HL-60 (cell line): ENCODE measurements around the gene UBE2V1.
"Not testable (repeated sequence)": the region's sequence is repeated elsewhere in the genome, so short reads cannot be mapped to it uniquely, and the experiment has no call there.

Experiments
- DNase-seq, 2 experiments: peaks; one replicate each; pipeline ENCODE4 v3.0.0-alpha.2; 2010 to 2020; ENCODE audit warnings: low read depth in 1 of 2, low spot score in 1 of 2
- H3K27ac ChIP-seq: fragments of 250-450 bp; sonication (Bioruptor Pico); replicated peaks from 2 replicates; pipeline ENCODE4 v1.5.1; 2020; ENCODE audit warnings: mild to moderate bottlenecking, moderate library complexity
- H3K27me3 ChIP-seq: fragments of 250-450 bp; sonication (Bioruptor Pico); 2 replicates; pipeline ENCODE4 v1.5.1; 2021; ENCODE audit warnings: mild to moderate bottlenecking, moderate library complexity; ENCODE audit not compliant: insufficient read depth, poor library complexity, severe bottlenecking
- H3K4me3 ChIP-seq: replicated peaks from 2 replicates; pipeline ENCODE4 v1.5.1; 2011; ENCODE audit warnings: mild to moderate bottlenecking, control low read depth, low read length; ENCODE audit not compliant: insufficient read depth
- GABPA ChIP-seq: IDR thresholded peaks from 2 replicates; pipeline ENCODE4 v1.6.1; 2012; ENCODE audit warnings: low read depth
- POLR2AphosphoS5 ChIP-seq: IDR thresholded peaks from 2 replicates; pipeline ENCODE4 v1.6.1; 2012; ENCODE audit warnings: low read depth
- SPI1 ChIP-seq: IDR thresholded peaks from 2 replicates; pipeline ENCODE4 v1.6.1; 2012; ENCODE audit warnings: low read depth, mild to moderate bottlenecking, borderline replicate concordance
- long read RNA-seq: library from polyadenylated mRNA; unstranded; transcript quantifications from one replicate; pipeline ENCODE4 v2.0.0, GENCODE V29; 2020
- TF ChIP-seq, protein P1 (sequence below): IDR thresholded peaks from one replicate; pipeline ENCODE4 v1.5.1; 2011; ENCODE audit warnings: low read length, control low read depth, inconsistent platforms; ENCODE audit not compliant: insufficient read depth
- TF ChIP-seq, protein P2 (sequence below): IDR thresholded peaks from 2 replicates; pipeline ENCODE4 v1.6.1; 2012; ENCODE audit warnings: low read depth; ENCODE audit not compliant: insufficient replicate concordance

The UBE2V1 gene
- long read RNA-seq, transcript UBE2V1-202 (3 exons, 1,973 nt), result minor isoform, 5 of 1,000 reads
- long read RNA-seq, transcript UBE2V1-203 (4 exons, 2,133 nt), result major isoform, 917 of 1,000 reads
- long read RNA-seq, transcript UBE2V1-205 (3 exons, 1,983 nt), result minor isoform, 17 of 1,000 reads
- long read RNA-seq, transcript UBE2V1-206 (3 exons, 2,387 nt), result minor isoform, 5 of 1,000 reads
- long read RNA-seq, partial matches to known transcripts, result 22 of 1,000 reads
- long read RNA-seq, other reads (novel, unspliced or antisense), result 26 of 1,000 reads

DNA sequence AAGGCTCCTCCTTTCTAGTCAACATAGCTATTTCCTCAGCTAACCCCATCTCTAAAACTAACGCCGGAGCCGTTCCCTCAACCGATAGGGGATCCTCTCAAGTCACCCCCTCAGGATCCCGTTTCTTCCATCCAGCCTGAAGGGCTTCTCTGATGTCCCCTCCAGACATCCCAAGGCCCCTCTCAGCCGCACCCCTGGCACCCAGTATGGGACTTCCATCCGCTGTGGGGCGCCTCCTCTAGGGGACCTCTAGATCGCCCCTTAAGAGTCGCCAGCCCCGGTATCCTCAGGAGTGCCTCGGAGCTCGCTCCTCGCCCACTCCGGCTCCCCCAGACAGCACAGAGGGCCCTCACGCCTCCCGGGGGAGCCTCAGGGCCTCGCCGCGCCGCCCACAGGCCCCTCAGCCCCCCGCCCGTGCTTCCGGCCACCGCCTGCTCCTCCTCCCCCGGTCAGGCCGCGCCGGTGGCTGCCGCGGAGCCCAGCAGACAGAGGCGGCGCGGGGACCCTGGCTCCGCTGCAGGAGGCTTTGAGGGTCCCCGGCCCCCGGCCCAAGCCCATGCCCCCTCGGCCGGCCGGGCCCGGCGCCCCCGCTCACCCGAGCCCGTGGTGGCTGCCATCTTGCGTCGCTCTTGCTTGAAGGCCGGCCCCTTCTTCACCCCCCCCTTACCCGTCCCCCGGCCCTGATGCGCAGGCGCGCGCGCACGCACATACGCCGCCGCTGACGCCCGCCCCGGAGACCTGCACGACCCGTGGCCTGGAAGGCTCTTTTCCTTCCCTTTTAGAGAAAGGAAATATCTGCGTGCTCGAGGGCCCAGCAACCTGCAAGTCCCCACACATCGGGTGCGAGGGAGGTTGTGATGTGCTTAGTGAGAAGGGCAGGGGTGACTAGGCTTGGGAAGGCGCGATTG is at the start of gene UBE2V1:
UBE2V1 (minus strand) TSS at position 639 of the 908 bp plus-strand sequence; CDS start at position 617, 22 bp downstream.
- peak within 1 kb of the TSS; percentile 71 for H3K27ac ChIP-seq
- peak; percentile 81 to 93 for DNase-seq
- peak within 1 kb of the TSS; percentile 82 for H3K4me3 ChIP-seq
- no peaks in the 10 kb centered on the region for H3K27me3 ChIP-seq
- peak; percentile 83 for TF ChIP-seq POLR2AphosphoS5
- TF ChIP-seq SPI1, result no peak

DNA sequence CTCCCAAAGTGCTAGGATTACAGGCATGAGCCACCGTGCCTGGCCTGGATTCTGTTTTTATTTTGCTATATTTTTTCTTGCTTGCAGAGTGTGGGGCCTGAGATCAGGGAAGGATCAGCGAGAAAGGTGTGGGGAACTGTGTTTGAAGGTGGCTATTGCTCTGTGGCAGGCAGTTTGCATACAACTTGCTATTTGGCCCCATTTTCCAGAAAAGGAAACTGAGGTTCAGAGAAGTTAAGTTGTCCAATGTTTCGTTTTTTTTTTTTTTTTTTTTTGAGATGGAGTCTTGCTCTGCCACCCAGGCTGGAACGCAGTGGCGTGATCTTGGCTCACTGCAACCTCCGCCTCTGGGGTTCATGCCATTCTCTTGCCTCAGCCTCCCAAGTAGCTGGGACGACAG is 48.5 kb upstream of the UBE2V1 start:
- DNase-seq, H3K4me3 ChIP-seq, H3K27me3 ChIP-seq, H3K27ac ChIP-seq: not testable (repeated sequence)

DNA sequence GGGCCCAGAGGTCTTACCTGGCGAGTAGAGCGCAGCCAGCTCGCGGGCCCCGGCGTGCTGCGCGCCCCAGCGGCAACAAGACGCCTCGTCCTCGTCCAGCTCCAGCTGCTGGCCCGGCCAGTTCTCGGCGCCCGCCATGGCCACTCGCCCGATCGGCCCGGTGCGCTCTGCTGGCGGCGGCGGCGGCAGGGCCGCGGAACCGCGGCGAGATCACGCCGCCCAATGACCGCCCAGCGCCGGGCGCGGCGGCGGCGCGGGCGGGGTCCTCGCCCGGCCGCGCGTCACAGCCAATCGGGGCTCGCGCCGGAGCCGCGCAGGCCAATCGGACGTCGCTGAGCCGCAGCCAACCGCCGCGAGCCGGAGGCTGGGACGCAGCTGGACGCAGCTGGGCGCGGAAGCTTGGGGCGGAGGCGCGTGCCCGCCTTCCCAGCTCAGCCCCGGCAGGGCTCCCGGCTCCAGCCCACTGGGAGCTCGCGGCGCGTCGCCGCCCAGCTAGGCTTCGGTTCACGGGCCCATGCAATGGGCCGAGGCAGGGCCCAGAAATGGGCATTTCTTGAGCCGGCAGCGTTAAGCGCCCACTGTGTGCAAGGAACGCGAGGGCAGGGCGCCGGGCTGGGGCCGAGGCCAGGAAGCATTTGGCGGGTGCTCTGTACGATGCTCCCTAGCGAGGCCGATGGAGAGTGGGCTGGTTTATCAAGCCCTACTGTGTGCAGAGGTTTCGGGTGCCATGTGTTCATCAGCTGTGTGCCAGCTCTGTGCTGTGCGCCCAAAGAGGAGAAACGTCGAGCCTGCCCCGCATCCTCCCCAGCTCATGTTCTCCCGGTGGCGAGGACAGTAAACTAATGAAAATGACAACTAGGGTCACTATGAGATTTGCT is 40.8 kb upstream of the UBE2V1 start, which contains the start of gene PEDS1:
PEDS1 (minus strand) TSS at position 224 of the 878 bp plus-strand sequence; CDS start at position 138, 86 bp downstream.
- Histone ChIP-seq H3K27ac (peak within 1 kb of the TSS; percentile 86), H3K27me3 (no peaks in the 10 kb centered on the region), H3K4me3 (peak within 1 kb of the TSS; percentile 97)
- TF ChIP-seq POLR2AphosphoS5, result peak; percentile 82
- TF ChIP-seq, protein P1, sequence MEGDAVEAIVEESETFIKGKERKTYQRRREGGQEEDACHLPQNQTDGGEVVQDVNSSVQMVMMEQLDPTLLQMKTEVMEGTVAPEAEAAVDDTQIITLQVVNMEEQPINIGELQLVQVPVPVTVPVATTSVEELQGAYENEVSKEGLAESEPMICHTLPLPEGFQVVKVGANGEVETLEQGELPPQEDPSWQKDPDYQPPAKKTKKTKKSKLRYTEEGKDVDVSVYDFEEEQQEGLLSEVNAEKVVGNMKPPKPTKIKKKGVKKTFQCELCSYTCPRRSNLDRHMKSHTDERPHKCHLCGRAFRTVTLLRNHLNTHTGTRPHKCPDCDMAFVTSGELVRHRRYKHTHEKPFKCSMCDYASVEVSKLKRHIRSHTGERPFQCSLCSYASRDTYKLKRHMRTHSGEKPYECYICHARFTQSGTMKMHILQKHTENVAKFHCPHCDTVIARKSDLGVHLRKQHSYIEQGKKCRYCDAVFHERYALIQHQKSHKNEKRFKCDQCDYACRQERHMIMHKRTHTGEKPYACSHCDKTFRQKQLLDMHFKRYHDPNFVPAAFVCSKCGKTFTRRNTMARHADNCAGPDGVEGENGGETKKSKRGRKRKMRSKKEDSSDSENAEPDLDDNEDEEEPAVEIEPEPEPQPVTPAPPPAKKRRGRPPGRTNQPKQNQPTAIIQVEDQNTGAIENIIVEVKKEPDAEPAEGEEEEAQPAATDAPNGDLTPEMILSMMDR, result no peak
- DNase-seq, result peak; percentile 84 to 86

DNA sequence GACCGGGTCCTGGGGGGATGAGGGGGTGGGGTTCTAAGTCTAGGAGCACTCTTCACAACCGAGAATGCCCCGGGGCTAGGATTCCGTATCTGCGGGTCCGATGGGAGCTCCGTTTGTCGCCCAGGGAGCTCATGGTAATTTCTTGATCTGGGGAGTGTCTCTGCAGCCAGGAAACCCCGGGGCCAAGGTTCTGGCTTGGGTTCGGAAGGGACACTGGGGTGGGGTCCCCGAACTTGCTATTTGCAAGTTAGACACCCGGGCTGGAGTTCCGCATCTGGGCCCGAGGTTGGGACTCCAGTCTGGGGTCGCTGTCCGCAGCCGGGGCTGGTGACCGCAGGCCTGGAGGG is 40.2 kb upstream of the UBE2V1 start:
- Histone ChIP-seq H3K27ac (peak overlapping the region; percentile 86), H3K4me3 (peak overlapping the region; percentile 97), H3K27me3 (no peaks in the 10 kb centered on the region)
- no peak for DNase-seq
- no peak for TF ChIP-seq POLR2AphosphoS5
- TF ChIP-seq, protein P2, sequence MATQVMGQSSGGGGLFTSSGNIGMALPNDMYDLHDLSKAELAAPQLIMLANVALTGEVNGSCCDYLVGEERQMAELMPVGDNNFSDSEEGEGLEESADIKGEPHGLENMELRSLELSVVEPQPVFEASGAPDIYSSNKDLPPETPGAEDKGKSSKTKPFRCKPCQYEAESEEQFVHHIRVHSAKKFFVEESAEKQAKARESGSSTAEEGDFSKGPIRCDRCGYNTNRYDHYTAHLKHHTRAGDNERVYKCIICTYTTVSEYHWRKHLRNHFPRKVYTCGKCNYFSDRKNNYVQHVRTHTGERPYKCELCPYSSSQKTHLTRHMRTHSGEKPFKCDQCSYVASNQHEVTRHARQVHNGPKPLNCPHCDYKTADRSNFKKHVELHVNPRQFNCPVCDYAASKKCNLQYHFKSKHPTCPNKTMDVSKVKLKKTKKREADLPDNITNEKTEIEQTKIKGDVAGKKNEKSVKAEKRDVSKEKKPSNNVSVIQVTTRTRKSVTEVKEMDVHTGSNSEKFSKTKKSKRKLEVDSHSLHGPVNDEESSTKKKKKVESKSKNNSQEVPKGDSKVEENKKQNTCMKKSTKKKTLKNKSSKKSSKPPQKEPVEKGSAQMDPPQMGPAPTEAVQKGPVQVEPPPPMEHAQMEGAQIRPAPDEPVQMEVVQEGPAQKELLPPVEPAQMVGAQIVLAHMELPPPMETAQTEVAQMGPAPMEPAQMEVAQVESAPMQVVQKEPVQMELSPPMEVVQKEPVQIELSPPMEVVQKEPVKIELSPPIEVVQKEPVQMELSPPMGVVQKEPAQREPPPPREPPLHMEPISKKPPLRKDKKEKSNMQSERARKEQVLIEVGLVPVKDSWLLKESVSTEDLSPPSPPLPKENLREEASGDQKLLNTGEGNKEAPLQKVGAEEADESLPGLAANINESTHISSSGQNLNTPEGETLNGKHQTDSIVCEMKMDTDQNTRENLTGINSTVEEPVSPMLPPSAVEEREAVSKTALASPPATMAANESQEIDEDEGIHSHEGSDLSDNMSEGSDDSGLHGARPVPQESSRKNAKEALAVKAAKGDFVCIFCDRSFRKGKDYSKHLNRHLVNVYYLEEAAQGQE, result no peak
- TF ChIP-seq, protein P1, result no peak
- no peak for TF ChIP-seq SPI1
- TF ChIP-seq GABPA, result no peak

DNA sequence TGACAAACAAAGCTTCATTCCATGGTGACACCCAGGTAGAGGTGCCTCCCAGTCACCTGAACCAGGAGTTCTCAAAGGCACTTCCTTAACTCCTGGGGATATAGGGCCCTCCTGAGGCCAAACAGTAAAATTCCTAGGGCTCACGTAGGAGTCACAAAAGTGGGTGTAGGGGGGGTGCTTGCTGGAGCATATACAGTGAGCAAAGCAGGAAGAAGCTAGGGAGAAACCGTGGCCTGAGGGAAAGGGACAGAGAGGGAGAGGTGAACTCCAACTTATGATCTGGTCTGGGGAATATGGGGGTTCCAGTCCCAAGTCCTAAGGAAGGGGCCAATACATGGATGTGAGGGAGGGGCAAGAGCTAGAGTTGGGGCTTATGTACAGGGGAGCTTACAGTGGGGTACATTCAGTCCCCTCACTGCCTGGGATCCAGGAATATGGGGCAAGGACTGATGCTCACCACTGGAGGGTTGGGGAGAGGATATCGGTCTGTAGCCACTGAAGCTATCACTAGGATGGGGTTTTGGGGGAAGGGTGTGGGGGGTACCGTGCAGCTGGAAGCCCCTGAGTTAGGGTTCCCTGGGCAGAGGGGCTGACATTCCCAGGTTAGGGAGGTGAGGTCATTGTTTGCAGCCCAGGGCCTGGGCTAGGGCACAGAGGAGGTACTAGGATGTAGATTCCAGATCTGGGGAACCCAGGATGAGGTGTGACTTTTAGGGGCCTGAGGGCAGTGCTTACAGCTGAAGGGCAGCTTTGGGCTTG is 39.6 kb upstream of the UBE2V1 start:
- DNase-seq, result peak in 1 of 2 experiments; percentile 11
- Histone ChIP-seq H3K27me3 (no peaks in the 10 kb centered on the region), H3K27ac (peak overlapping the region; percentile 86), H3K4me3 (peak overlapping the region; percentile 97)
- TF ChIP-seq SPI1 (no peak), GABPA (no peak), POLR2AphosphoS5 (no peak)
- TF ChIP-seq, protein P2, result no peak
- TF ChIP-seq, protein P1, result no peak
